Esophagus (tissue), 2 donors: Measurements from ENCODE around the gene RELL2. TPM values are rescaled to one million over a fixed set of nuclear protein-coding genes. Genes with fewer than 3 reads are reported as not detected.

Experiments used
- H3K27ac ChIP-seq, 2 donors: one replicate each; pipeline ENCODE4 v1.5.1; 2013; ENCODE audit warnings: low read depth in 2 of 2, mild to moderate bottlenecking in 2 of 2, inconsistent platforms in 1 of 2, low read length in 1 of 2, moderate library complexity in 1 of 2
- H3K27me3 ChIP-seq, 2 donors: one replicate each; pipeline ENCODE4 v1.6.1; 2013; ENCODE audit warnings: low read length in 2 of 2, control low read depth in 1 of 2, mild to moderate bottlenecking in 1 of 2; ENCODE audit not compliant: insufficient read depth in 2 of 2, control insufficient read depth in 1 of 2
- H3K36me3 ChIP-seq, 2 donors: one replicate each; pipeline ENCODE4 v1.6.1; 2013; ENCODE audit warnings: low read length in 1 of 2; ENCODE audit not compliant: control insufficient read depth in 2 of 2, insufficient read depth in 2 of 2
- H3K4me1 ChIP-seq, 2 donors: one replicate each; pipeline ENCODE4 v1.6.1; 2013; ENCODE audit warnings: low read length in 1 of 2; ENCODE audit not compliant: control insufficient read depth in 2 of 2, insufficient read depth in 2 of 2
- H3K4me3 ChIP-seq, 2 donors: one replicate each; pipeline ENCODE4 v1.5.1; 2013; ENCODE audit warnings: low read length in 2 of 2, mild to moderate bottlenecking in 2 of 2, low read depth in 1 of 2, moderate library complexity in 1 of 2
- H3K9me3 ChIP-seq, 2 donors: one replicate each; pipeline ENCODE4 v1.6.1; 2013; ENCODE audit warnings: mild to moderate bottlenecking in 2 of 2, low read depth in 1 of 2, low read length in 1 of 2, moderate library complexity in 1 of 2; ENCODE audit not compliant: control insufficient read depth in 2 of 2, insufficient read depth in 1 of 2
- WGBS, 2 donors: extraction: QIAGEN DNeasy Blood & Tissue Kit; methylation state at CpG; one replicate each; pipeline ENCODE4 v1.1.7; 2013; 5-methylcytosine and 5-hydroxymethylcytosine counted together
- polyA plus RNA-seq, 2 donors: library from polyadenylated mRNA; stranded (reverse); fragments of 200-250 nt; gene quantifications; one replicate each; pipeline ENCODE4 v1.2.3, GENCODE V29; 2013
- donor health status: healthy with polysubstance abuse.
- donor health status: Bipolar disorder and iron deficiency.

Gene RELL2
- polyA plus RNA-seq, 2 donors: 6.3 to 6.7 TPM

DNA sequence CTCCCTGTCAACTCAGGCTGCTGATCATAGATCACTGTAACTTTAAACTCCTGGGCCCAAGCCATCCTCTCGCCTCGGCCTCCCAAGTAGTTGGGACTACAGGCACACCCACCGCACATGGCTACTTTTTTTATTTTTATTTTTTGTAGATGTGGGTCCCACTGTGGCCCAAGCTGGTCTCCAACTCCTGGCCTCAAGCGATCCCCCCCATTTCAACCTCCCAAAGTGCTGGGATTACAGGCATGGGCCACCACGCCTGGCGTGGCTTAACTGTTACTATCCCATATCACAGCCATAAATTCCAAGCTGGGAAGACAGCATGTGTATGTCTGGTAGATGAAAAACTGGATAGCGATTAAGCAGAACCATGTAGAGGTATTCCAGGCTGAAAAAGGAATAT lies 1.2 kb upstream of the RELL2 start:
- Histone ChIP-seq H3K4me3 (peak overlapping the region; percentile 84 to 96), H3K4me1 (peaks cover 4 to 13% of the 10 kb centered on the region in 2 donors), H3K27me3 (no peaks in the 10 kb centered on the region), H3K27ac (peak overlapping the region in 1 of 2 donors; percentile 94), H3K9me3 (no peaks in the 10 kb centered on the region), H3K36me3 (peaks cover 0 to 4% of the 10 kb centered on the region in 2 donors)
- WGBS, 2 donors: 55 to 58% methylated on average over 7 of the region's 7 CpGs

DNA sequence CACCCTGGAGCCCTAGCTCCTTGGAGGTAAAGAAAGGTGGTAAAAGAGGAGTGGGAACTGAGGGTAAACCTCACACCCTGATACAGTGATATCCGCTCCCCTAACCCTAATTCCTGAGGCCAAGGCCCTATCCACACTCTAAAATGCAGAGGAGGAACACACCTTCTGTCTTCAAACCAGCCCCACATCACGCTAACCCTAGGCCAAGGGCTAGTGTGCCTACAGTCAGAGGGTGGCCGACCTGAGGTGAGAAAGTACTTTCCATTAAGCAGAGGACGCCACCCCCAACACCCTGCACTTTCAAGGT lies 738 bp upstream of the RELL2 start:
- 5 to 8% methylated on average over 3 to 4 of the region's 4 CpGs for WGBS, 2 donors
- Histone ChIP-seq H3K9me3 (no peaks in the 10 kb centered on the region), H3K27me3 (no peaks in the 10 kb centered on the region), H3K4me3 (peak overlapping the region; percentile 84 to 96), H3K36me3 (peaks cover 0 to 4% of the 10 kb centered on the region in 2 donors), H3K4me1 (peaks cover 4 to 13% of the 10 kb centered on the region in 2 donors), H3K27ac (peak overlapping the region; percentile 61 to 94)

DNA sequence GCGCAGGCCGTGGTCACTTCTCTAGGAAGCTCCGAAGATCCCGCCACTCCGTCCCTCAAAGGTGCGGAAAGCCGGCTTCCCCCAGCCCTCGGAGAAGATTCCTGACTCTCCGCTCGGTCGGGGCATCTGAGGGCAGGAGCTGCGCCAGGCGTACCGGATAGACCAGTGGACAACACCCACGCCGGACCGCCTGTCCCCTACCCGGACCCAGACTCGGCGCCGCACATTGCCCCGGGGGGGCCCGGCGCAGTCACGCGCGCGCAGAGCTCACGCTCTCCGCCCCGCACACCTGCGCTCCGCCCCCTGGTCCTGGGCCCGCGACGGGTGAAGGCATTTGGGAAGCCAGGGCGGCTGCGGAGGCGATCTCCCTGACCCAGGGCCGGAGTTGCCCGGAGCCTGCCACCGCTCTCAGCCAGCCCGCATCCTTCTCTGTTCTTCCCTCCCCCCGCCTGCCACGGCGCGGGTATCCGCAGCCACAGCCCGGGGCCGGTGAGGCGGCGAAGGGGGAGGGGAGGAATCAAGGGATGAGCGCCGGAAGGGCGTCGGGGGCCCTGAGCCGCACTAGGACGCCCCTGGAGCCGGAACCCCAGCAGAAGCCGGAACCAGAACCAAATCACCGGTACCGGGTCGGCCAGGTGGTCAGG lies 448 bp downstream of the RELL2 start:
- Histone ChIP-seq H3K36me3 (peaks cover 0 to 4% of the 10 kb centered on the region in 2 donors), H3K4me1 (peaks cover 4 to 13% of the 10 kb centered on the region in 2 donors), H3K9me3 (no peaks in the 10 kb centered on the region), H3K4me3 (peak overlapping the region; percentile 84 to 96), H3K27ac (peak overlapping the region; percentile 65 to 66), H3K27me3 (no peaks in the 10 kb centered on the region)
- WGBS, 2 donors: 0% methylated on average over 57 to 63 of the region's 63 CpGs

DNA sequence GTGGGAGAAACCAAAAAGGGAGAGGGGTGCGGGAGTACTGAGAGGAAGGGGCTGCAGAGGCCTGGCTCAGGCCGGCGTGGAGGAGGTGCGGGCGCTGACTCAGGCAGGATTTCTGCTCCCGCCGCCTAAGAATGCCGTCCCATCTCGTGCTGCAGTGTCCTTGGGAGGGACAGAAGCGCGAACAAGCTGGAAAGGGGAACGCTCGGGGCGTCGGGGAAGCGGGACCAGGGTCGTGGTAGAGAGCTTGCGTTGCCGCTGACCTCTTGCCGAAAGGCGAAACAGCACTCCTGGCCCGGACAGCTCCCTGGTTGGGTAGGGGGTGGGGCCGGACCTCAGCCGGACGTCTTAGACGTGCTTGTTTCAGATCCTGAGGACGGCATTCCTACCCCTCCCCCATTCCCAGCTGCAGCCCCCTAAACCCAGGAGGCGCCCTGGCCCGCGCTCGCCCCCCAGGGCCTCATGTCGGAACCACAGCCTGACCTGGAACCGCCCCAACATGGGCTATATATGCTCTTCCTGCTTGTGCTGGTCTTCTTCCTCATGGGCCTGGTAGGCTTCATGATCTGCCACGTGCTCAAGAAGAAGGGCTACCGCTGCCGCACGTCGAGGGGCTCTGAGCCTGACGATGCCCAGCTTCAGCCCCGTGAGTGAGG lies 1.1 kb downstream of the RELL2 start:
- Histone ChIP-seq H3K27me3 (no peaks in the 10 kb centered on the region), H3K4me3 (peak overlapping the region; percentile 84 to 96), H3K4me1 (peaks cover 4 to 13% of the 10 kb centered on the region in 2 donors), H3K27ac (peak overlapping the region; percentile 5 to 66), H3K36me3 (peaks cover 0 to 4% of the 10 kb centered on the region in 2 donors), H3K9me3 (no peaks in the 10 kb centered on the region)
- 6 to 7% methylated on average over 38 to 40 of the region's 40 CpGs for WGBS, 2 donors

DNA sequence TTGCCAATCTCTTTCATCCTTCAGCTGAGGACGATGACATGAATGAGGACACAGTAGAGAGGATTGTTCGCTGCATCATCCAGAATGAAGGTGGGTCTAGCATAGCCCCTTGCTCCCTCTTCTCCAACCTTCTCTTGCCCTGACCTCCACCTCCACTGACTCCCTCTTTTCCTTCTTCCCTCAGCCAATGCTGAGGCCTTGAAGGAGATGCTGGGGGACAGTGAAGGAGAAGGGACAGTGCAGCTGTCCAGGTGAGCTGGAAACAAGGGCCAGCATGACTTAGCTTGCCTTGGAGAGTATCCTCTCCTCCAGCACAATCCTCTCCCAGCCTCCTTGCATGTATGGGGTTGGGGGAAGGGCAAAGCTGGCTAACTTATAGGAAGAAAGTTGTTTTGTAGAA lies 2.0 kb downstream of the RELL2 start:
- Histone ChIP-seq H3K4me3 (no peak overlapping the region), H3K27ac (no peak overlapping the region), H3K36me3 (peaks cover 0 to 4% of the 10 kb centered on the region in 2 donors), H3K9me3 (no peaks in the 10 kb centered on the region), H3K27me3 (no peaks in the 10 kb centered on the region), H3K4me1 (peaks cover 4 to 13% of the 10 kb centered on the region in 2 donors)
- WGBS, 2 donors: 83 to 91% methylated on average over 2 of the region's 2 CpGs

DNA sequence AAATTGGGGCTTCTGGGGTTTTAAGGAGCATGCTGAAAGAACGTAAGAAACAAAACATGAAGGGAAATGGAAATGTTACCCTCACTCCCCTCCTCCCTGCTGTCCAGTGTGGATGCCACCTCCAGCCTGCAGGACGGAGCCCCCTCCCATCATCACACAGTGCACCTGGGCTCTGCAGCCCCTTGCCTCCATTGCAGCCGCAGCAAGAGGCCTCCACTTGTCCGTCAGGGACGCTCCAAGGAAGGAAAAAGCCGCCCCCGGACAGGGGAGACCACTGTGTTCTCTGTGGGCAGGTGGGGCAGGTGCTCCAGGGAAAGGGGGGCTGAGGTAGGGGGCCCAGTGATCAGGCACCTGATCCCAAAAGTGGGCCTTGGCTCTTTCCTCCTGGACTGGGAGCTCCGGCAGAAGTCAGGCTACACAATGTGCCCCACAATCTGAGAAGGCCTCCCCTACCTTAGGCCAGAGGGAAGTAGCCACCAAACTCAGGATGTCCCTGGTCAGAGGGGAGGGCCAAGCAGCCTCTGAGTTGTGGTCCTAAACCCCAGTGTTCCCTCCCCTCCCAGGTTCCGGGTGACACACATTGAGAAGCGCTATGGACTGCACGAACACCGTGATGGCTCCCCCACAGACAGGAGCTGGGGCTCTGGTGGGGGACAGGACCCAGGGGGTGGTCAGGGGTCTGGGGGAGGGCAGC lies 2.7 kb downstream of the RELL2 start:
- Histone ChIP-seq H3K9me3 (no peaks in the 10 kb centered on the region), H3K36me3 (peaks cover 0 to 8% of the 10 kb centered on the region in 2 donors), H3K27me3 (no peaks in the 10 kb centered on the region), H3K4me1 (peaks cover 4 to 13% of the 10 kb centered on the region in 2 donors), H3K4me3 (no peak overlapping the region), H3K27ac (no peak overlapping the region)
- WGBS, 2 donors: 92 to 93% methylated on average over 12 of the region's 12 CpGs

DNA sequence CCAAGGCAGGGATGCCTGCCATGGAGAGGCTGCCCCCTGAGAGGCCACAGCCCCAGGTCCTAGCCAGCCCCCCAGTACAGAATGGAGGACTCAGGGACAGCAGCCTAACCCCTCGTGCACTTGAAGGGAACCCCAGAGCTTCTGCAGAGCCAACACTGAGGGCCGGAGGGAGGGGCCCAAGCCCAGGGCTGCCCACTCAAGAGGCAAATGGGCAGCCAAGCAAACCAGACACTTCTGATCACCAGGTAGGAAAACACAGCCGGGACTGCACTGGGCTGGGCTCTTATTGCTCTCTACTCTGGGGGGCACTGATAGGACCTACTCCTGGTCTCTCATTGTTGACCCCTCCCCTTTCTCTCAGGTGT lies 3.2 kb downstream of the RELL2 start:
- Histone ChIP-seq H3K4me1 (peaks cover 2 to 10% of the 10 kb centered on the region in 2 donors), H3K27ac (no peak overlapping the region), H3K4me3 (no peak overlapping the region), H3K36me3 (peaks cover 0 to 9% of the 10 kb centered on the region in 2 donors), H3K27me3 (no peaks in the 10 kb centered on the region), H3K9me3 (no peaks in the 10 kb centered on the region)
- 86 to 93% methylated on average over 3 of the region's 3 CpGs for WGBS, 2 donors

DNA sequence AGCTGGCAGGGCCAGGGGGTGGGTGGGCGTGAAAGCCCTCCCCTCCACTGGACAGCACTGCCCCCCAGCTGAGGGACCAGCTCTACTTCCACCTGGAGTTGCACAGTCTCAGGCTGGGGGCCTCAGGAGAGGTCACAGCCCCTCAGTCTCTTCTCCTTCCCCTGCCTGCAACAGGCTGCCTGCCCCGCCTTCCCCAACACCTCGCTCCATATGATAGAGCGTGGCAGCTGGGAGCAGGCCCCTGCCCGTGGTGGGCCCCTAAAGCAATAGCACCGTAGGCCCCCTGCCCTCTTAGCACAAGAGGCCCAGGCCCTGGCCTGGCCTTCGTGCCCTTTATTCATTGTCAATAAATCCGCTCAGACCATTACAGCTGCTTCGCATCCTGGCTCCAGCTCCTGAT lies 3.9 kb downstream of the RELL2 start:
- Histone ChIP-seq H3K27me3 (no peaks in the 10 kb centered on the region), H3K27ac (no peak overlapping the region), H3K4me3 (no peak overlapping the region), H3K9me3 (no peaks in the 10 kb centered on the region), H3K36me3 (peaks cover 0 to 11% of the 10 kb centered on the region in 2 donors), H3K4me1 (peaks cover 2 to 8% of the 10 kb centered on the region in 2 donors)
- 91 to 94% methylated on average over 9 of the region's 9 CpGs for WGBS, 2 donors

DNA sequence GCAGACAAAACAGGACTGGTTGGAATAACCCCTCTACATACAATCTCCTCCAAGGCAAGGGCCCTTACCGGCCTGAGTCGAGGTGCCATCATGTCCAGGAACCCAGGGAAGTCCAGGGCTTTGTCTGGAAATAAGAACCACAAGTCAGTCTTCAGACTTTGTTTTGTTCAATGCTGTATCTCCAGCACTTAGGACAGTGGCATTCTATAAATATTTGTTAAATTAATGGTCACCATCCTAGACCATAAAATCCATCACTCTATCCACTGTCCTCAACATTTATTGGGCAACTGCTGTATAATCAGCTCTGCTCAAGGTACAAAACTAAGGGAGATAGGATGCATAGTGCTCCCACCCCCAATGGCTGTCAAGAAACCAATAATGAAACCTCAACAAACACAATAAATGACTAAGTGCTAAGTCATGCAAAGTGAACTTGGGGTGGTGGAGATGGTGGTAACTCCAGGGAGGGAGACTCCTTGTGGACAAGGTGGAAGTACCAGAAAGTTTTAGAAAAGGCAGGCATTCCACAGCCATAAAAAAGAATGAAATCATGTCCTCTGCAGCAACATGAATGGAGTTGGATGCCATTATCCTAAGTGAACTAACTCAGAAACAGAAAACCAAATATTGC lies 5.0 kb downstream of the RELL2 start:
- no peaks in the 10 kb centered on the region for H3K9me3 ChIP-seq
- H3K36me3 ChIP-seq: peaks cover 0 to 15% of the 10 kb centered on the region in 2 donors
- no peak overlapping the region for H3K4me3 ChIP-seq
- no peak overlapping the region for H3K27ac ChIP-seq
- H3K27me3 ChIP-seq: no peaks in the 10 kb centered on the region
- peaks cover 0 to 8% of the 10 kb centered on the region in 2 donors for H3K4me1 ChIP-seq
- WGBS, 2 donors: 85 to 91% methylated on average over 2 of the region's 2 CpGs
